ENCODE measurements around the gene MSL3. TPM values are rescaled to one million over a fixed set of nuclear protein-coding genes. Genes with fewer than 3 reads are reported as not detected.

The MSL3 gene
- polyA plus RNA-seq, 3 donors, result 65.5 to 105 (median 86.0) TPM

- H4K20me1 ChIP-seq (ENCODE audit: insufficient read depth, low read length), result no peaks in the 10 kb centered on the region
- H3K27ac Mint-ChIP-seq, result no peak overlapping the region
- no peak overlapping the region for H3K4me3 ChIP-seq (replicated peaks in 1 of 3; ENCODE audit: low read depth in 2 of 3, low read length in 3 of 3)
- H3K79me2 ChIP-seq (ENCODE audit: insufficient read depth, low read length), result no peaks in the 10 kb centered on the region
- H3K9me3 ChIP-seq (replicated peaks in 1 of 2; ENCODE audit: control insufficient read depth in 1 of 2, insufficient read depth in 1 of 2, low read length in 2 of 2), result no peaks in the 10 kb centered on the region
- intact Hi-C loops (cut with micrococcal nuclease), result no loop called here
- H3K36me3 Mint-ChIP-seq, result peaks cover 0 to 10% of the 10 kb centered on the region in 2 donors
- H3K4me1 ChIP-seq (ENCODE audit: control insufficient read depth in 1 of 2, insufficient read depth in 2 of 2, low read length in 2 of 2), result no peaks in the 10 kb centered on the region
- no peak overlapping the region for H3K4me3 Mint-ChIP-seq
- DNase-seq, result no peak
- H3K9me3 Mint-ChIP-seq, result no peaks in the 10 kb centered on the region
- H3K27ac ChIP-seq (ENCODE audit: low read depth in 1 of 2, low read length in 2 of 2), result no peak overlapping the region
- H3K36me3 ChIP-seq (replicated peaks in 1 of 2; ENCODE audit: control insufficient read depth in 1 of 2, insufficient read depth in 2 of 2, low read length in 2 of 2), result no peaks in the 10 kb centered on the region
- peaks cover 3 to 11% (median 9%) of the 10 kb centered on the region in 3 donors for H3K27me3 Mint-ChIP-seq (ENCODE audit: low read depth in 3 of 3)
- no peak for TF ChIP-seq CTCF (IDR thresholded peaks at IDR 0.05)
- no peak overlapping the region for H3K4me2 ChIP-seq (replicated peaks; ENCODE audit: extremely low read depth, low read length, poor library complexity, severe bottlenecking)
- H3K27me3 ChIP-seq (ENCODE audit: control insufficient read depth in 2 of 2, insufficient read depth in 2 of 2, low read length in 2 of 2), result no peaks in the 10 kb centered on the region
- peaks cover 9% of the 10 kb centered on the region for H3K4me1 Mint-ChIP-seq
- H3K9ac ChIP-seq (ENCODE audit: insufficient read depth, low read length, poor library complexity, severe bottlenecking), result no peak overlapping the region
- H2AFZ ChIP-seq (ENCODE audit: insufficient read depth, low read depth, low read length, poor library complexity, severe bottlenecking), result no peak overlapping the region
- no CpG with 5 or more reads among the region's 1 CpG for WGBS (ENCODE audit: insufficient coverage)
Observed at GRCh38 chrX:11784543-11784942, 26.5 kb downstream of the MSL3 start.

GRCh38 chrX:11786862-11787261, 28.8 kb downstream of the MSL3 start:
- Histone ChIP-seq H3K36me3 (replicated peaks in 1 of 2; ENCODE audit: control insufficient read depth in 1 of 2, insufficient read depth in 2 of 2, low read length in 2 of 2) (no peaks in the 10 kb centered on the region), H3K9ac (ENCODE audit: insufficient read depth, low read length, poor library complexity, severe bottlenecking) (no peak overlapping the region), H3K4me2 (replicated peaks; ENCODE audit: extremely low read depth, low read length, poor library complexity, severe bottlenecking) (no peak overlapping the region), H3K27ac (ENCODE audit: low read depth in 1 of 2, low read length in 2 of 2) (no peak overlapping the region), H3K4me3 (replicated peaks in 1 of 3; ENCODE audit: low read depth in 2 of 3, low read length in 3 of 3) (no peak overlapping the region), H3K9me3 (replicated peaks in 1 of 2; ENCODE audit: control insufficient read depth in 1 of 2, insufficient read depth in 1 of 2, low read length in 2 of 2) (no peaks in the 10 kb centered on the region), H3K27me3 (ENCODE audit: control insufficient read depth in 2 of 2, insufficient read depth in 2 of 2, low read length in 2 of 2) (no peaks in the 10 kb centered on the region), H3K4me1 (ENCODE audit: control insufficient read depth in 1 of 2, insufficient read depth in 2 of 2, low read length in 2 of 2) (no peaks in the 10 kb centered on the region), H4K20me1 (ENCODE audit: insufficient read depth, low read length) (no peaks in the 10 kb centered on the region), H3K79me2 (ENCODE audit: insufficient read depth, low read length) (no peaks in the 10 kb centered on the region), H2AFZ (ENCODE audit: insufficient read depth, low read depth, low read length, poor library complexity, severe bottlenecking) (no peak overlapping the region)
- peaks cover 9% of the 10 kb centered on the region for H3K4me1 Mint-ChIP-seq
- H3K36me3 Mint-ChIP-seq, result peaks cover 0 to 4% of the 10 kb centered on the region in 2 donors
- intact Hi-C loops (cut with micrococcal nuclease), result no loop called here
- peaks cover 3 to 13% (median 10%) of the 10 kb centered on the region in 3 donors for H3K27me3 Mint-ChIP-seq (ENCODE audit: low read depth in 3 of 3)
- no peak overlapping the region for H3K27ac Mint-ChIP-seq
- H3K4me3 Mint-ChIP-seq, result no peak overlapping the region
- no peak for TF ChIP-seq CTCF (IDR thresholded peaks at IDR 0.05)
- DNase-seq, result no peak
- no CpG with 5 or more reads among the region's 5 CpGs for WGBS (ENCODE audit: insufficient coverage)
- no peaks in the 10 kb centered on the region for H3K9me3 Mint-ChIP-seq
